Fibroblast of pulmonary artery (primary cell): ENCODE results near the gene PAX2.

Experiments
- DNase-seq: peaks from one replicate; pipeline ENCODE4 v3.0.0-alpha.2; 2010; ENCODE audit warnings: low read depth
- H3K4me3 ChIP-seq: replicated peaks from 2 replicates; pipeline ENCODE4 v1.5.1; 2011; ENCODE audit warnings: low read depth, mild to moderate bottlenecking, control low read depth, low read length, moderate library complexity
- TF ChIP-seq, protein P1 (sequence below): IDR thresholded peaks from 2 replicates; pipeline ENCODE4 v1.5.1; 2011; ENCODE audit warnings: mild to moderate bottlenecking, control low read depth, low read length, inconsistent platforms; ENCODE audit errors: missing control alignments

The PAX2 gene

DNA sequence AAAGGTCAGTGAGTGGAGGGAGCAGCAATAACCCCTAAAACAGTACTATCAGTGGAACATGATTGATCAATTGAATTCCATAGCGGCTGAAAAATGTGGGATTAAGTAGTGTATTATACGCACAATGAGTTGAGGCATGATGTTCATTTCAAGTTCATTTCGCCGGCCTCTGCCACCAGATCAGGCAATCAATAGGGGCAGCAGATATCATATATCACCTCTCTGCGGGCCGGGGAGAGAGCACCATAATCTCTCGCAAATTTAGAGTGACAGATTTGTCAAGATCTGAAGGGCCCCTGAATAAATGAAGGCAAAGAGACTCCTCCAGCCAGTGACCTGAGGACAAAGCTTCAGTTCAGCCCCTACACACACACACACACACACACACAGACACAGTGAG, 58.5 kb downstream of the PAX2 start:
- TF ChIP-seq, protein P1, sequence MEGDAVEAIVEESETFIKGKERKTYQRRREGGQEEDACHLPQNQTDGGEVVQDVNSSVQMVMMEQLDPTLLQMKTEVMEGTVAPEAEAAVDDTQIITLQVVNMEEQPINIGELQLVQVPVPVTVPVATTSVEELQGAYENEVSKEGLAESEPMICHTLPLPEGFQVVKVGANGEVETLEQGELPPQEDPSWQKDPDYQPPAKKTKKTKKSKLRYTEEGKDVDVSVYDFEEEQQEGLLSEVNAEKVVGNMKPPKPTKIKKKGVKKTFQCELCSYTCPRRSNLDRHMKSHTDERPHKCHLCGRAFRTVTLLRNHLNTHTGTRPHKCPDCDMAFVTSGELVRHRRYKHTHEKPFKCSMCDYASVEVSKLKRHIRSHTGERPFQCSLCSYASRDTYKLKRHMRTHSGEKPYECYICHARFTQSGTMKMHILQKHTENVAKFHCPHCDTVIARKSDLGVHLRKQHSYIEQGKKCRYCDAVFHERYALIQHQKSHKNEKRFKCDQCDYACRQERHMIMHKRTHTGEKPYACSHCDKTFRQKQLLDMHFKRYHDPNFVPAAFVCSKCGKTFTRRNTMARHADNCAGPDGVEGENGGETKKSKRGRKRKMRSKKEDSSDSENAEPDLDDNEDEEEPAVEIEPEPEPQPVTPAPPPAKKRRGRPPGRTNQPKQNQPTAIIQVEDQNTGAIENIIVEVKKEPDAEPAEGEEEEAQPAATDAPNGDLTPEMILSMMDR, result no peak
- no peak overlapping the region for H3K4me3 ChIP-seq
- no peak for DNase-seq

DNA sequence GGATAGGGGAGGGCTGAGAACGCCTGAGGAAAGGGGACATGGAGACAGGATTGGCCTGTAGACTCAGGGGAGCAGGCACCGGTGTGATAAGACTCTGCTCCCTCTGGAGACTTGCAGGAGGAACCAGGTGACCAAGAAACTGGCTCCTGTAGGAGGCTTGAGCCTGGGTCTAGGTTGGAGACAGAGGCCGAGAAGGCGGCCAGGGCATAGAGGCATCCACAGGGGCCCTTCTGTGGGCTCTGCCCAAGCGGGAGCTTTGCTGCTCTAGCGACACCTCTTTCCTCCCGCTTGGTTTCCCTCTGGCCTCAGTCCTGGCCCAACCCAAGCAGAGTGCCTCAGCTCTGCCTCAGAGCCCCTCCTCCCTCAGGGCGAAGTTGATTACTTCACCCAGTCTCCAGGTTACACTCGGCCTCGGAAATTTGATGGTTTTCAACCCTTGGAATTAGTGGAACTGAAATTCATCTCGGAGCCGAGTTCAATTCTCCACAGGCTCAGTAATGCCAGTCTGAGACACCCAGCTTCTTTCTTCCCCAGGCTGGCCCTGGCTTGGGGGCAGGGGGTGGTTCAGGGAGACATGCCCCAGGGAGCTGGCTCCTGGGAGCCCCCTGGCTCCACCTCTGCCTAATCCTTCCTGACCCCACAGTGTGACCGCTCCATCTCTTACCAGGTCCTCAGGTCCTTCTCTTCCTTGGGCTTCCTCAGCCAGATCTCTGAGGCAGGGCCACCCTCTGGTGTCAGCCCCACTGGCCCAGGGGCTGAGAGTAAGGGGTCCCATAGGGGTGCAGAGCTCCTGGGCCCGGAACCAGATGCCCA, 60.4 kb downstream of the PAX2 start:
- TF ChIP-seq, protein P1, result no peak
- H3K4me3 ChIP-seq, result no peak overlapping the region
- DNase-seq, result no peak

DNA sequence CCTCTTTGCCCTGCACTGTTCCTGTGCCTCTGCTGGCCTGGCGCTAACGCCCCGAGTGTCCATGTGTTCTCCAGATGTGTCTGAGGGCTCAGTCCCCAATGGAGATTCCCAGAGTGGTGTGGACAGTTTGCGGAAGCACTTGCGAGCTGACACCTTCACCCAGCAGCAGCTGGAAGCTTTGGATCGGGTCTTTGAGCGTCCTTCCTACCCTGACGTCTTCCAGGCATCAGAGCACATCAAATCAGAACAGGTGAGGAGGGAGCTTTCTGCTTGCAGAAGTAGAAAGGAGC, 60.9 kb downstream of the PAX2 start:
- TF ChIP-seq, protein P1, result no peak
- no peak overlapping the region for H3K4me3 ChIP-seq
- no peak for DNase-seq

DNA sequence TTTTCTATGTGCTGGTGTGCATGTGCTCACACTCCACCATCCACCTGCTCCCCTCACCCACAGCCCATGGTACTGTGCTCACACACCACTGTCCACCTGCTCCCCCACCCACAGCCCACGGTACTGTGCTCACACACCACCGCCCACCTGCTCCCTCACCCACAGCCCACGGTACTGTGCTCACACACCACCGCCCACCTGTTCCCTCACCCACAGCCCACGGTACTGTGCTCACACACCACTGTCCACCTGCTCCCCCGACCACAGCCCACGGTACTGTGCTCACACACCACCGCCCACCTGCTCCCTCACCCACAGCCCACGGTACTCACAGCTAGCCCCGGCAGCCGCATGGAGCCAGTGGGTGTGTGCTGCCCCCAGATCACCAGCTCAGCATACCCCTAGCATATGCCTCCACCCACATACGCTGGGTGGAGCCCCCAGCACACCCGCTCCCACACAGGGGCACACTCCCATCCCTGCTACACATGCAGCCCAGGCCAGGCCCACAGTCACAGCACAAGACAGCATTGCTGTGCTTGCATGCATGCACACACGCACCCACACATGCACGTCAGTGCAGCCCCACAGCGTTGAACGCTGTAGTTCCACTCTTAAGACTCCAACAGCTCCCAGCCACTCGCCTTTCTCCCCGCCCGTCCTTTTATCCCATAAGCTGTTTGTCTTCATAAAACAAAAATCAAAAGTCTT, 62.0 kb downstream of the PAX2 start:
- DNase-seq, result no peak
- H3K4me3 ChIP-seq, result no peak overlapping the region
- TF ChIP-seq, protein P1, result no peak

DNA sequence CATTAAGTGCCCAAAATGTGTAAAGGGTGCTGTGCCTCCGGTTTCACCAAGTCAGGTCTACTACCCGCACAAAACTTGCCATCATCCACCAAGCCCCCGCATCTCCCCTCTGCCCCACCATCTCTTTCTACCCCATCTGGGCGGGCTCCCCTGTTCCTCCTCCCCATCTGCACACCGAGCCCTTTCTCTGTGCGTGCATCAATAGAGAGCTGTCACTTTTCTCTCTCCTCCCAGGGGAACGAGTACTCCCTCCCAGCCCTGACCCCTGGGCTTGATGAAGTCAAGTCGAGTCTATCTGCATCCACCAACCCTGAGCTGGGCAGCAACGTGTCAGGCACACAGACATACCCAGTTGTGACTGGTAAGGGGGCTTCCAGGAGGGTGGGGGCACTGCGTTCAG, 63.5 kb downstream of the PAX2 start:
- H3K4me3 ChIP-seq, result no peak overlapping the region
- TF ChIP-seq, protein P1, result no peak
- no peak for DNase-seq

DNA sequence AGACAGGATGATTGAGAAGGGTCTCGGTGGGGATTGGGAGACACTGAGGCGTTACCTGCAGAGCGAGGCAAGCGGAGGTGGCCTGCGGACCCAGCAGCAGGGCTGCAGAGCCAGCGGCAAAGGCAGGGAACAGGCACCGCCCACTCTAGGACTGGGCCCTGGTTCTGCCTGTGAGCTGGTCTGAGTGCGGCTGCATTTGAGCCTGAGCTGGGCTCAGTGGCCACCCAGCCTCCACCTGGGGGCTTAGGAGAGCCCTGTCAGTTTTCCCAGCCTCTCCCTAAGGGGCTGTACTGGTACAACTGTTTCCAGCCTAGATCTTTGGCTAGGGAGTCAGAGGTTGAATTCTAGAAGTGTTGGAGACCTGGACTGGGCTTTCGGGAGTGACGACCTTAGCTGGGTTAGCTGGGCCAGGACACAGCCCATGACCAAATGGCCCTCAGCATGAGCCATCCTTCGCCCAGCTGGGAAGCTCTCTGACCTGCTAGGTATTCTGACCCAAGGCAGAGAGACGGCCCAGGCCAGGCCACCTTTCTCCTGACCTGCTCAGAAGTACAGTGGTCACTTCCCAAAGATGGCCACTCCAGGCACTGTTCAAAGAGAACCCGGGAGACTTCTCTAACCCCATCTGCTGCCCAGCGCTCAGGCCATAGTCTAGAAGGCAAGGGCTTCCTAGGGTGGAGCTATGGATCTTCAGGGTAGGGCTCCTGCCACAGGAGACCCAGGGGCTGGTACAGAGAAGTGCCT, 64.9 kb downstream of the PAX2 start:
- TF ChIP-seq, protein P1, result no peak

More for the DNA sequence above, 64.9 kb downstream of the PAX2 start:
- DNase-seq, result no peak
- no peak overlapping the region for H3K4me3 ChIP-seq
